Measurements from ENCODE around the gene TDP1. TPM values are rescaled to one million over a fixed set of nuclear protein-coding genes. Genes with fewer than 3 reads are reported as not detected.

Gene TDP1
- 7.9 and 13.1 TPM in 2 replicates for total RNA-seq

- DNase-seq (ENCODE audit: low read depth in 2 of 2): peak; percentile 96 to 97
Measured at GRCh38 chr14:89955745-89956660, at the start of gene TDP1. TDP1 (plus strand) TSS chr14:89955927; CDS start chr14:89963115, 7,188 bp downstream.

- no peak for DNase-seq (ENCODE audit: low read depth in 2 of 2)
Measured at GRCh38 chr14:89906000-89906399, 49.7 kb upstream of the TDP1 start.

- no peak for DNase-seq (ENCODE audit: low read depth in 2 of 2)
Measured at GRCh38 chr14:89907655-89908054, 48.1 kb upstream of the TDP1 start.

- DNase-seq (ENCODE audit: low read depth in 2 of 2): no peak
Measured at GRCh38 chr14:89908712-89909450, 46.8 kb upstream of the TDP1 start.

- no peak for DNase-seq (ENCODE audit: low read depth in 2 of 2)
Measured at GRCh38 chr14:89909586-89909985, 46.1 kb upstream of the TDP1 start.

- no peak for DNase-seq (ENCODE audit: low read depth in 2 of 2)
Measured at GRCh38 chr14:89910691-89911009, 45.1 kb upstream of the TDP1 start.

- peak; percentile 43 for DNase-seq (ENCODE audit: low read depth in 2 of 2)
Measured at GRCh38 chr14:89911010-89911919, 44.5 kb upstream of the TDP1 start.

- no peak for DNase-seq (ENCODE audit: low read depth in 2 of 2)
Measured at GRCh38 chr14:89912221-89912620, 43.5 kb upstream of the TDP1 start.

GRCh38 chr14:89912667-89913211, 43.0 kb upstream of the TDP1 start:
- DNase-seq (ENCODE audit: low read depth in 2 of 2): peak; percentile 83 to 96

GRCh38 chr14:89915114-89915878, 40.4 kb upstream of the TDP1 start:
- DNase-seq (ENCODE audit: low read depth in 2 of 2): peak; percentile 79 to 80

GRCh38 chr14:89918721-89919120, 37.0 kb upstream of the TDP1 start:
- DNase-seq (ENCODE audit: low read depth in 2 of 2): no peak

- no peak for DNase-seq (ENCODE audit: low read depth in 2 of 2)
Measured at GRCh38 chr14:89920056-89920455, 35.7 kb upstream of the TDP1 start.

GRCh38 chr14:89921346-89921745, 34.4 kb upstream of the TDP1 start:
- DNase-seq (ENCODE audit: low read depth in 2 of 2): no peak

- peak; percentile 25 to 84 for DNase-seq (ENCODE audit: low read depth in 2 of 2)
Measured at GRCh38 chr14:89922031-89922907, 33.5 kb upstream of the TDP1 start.

- no peak for DNase-seq (ENCODE audit: low read depth in 2 of 2)
Measured at GRCh38 chr14:89924268-89924667, 31.5 kb upstream of the TDP1 start.

GRCh38 chr14:89926694-89927093, 29.0 kb upstream of the TDP1 start:
- DNase-seq (ENCODE audit: low read depth in 2 of 2): peak; percentile 45 to 65

- DNase-seq (ENCODE audit: low read depth in 2 of 2): peak; percentile 44 to 64
Measured at GRCh38 chr14:89927186-89927865, 28.4 kb upstream of the TDP1 start.

GRCh38 chr14:89933002-89933401, 22.7 kb upstream of the TDP1 start:
- no peak for DNase-seq (ENCODE audit: low read depth in 2 of 2)

GRCh38 chr14:89936654-89937185, 19.0 kb upstream of the TDP1 start:
- peak in 1 of 2 donors; percentile 39 for DNase-seq (ENCODE audit: low read depth in 2 of 2)
